ENCODE measurements around the gene L1CAM.

L1CAM gene

GRCh38 chrX:153924149-153924861 is 38.3 kb upstream of the L1CAM start:
- DNase-seq: peak; percentile 25

- peak; percentile 19 for DNase-seq
These were observed 37.2 kb upstream of the L1CAM start for GRCh38 chrX:153922932-153923857.

- DNase-seq: no peak
These were observed 35.8 kb upstream of the L1CAM start for GRCh38 chrX:153921511-153922446.

- DNase-seq: no peak
These were observed 35.1 kb upstream of the L1CAM start for GRCh38 chrX:153921070-153921469.

- no peak for DNase-seq
These were observed 34.6 kb upstream of the L1CAM start for GRCh38 chrX:153920546-153920945.

GRCh38 chrX:153919281-153919680 is 33.3 kb upstream of the L1CAM start:
- DNase-seq: no peak

DNA sequence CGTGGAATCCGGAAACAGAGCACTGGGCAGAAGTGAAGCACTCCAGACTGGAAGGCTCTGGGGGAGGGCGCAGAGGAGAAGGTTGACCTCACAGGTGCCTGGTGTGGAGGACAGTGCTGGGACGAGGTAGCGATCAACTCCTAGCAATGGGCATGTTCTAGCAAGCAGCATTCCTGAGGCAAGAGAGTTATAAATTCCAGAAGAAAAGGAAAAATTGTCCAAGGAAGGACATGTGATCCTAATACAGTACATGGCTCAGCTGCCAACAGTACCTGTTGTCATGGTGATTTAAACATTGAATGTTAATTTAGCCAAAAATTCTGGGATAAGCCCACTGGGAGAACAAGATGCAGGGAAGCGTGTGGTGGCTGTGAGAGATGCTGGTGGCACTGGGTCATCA is 31.9 kb upstream of the L1CAM start:
- DNase-seq: no peak

DNA sequence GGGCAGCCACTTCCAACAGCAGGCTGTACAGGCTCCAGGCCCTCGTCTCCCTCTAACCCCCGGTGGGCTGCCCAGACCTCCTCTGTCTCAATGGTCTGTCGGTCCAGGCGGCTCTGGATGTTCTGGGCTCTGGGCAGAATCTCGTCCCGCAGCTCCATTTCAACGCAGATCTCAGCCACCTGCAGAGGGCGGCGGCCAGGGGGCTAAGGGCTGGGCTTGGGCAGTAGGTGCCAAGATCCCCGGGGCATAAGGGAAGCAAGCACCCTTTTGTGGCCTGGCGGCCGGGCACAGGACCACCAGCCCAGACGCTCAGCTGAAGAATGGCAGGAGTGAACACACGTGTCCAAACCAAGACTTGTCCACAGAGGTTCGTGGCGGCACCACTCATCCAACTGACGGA is 27.7 kb upstream of the L1CAM start:
- no peak for DNase-seq

GRCh38 chrX:153913211-153913610 is 27.2 kb upstream of the L1CAM start:
- no peak for DNase-seq

GRCh38 chrX:153911798-153912197 is 25.8 kb upstream of the L1CAM start:
- no peak for DNase-seq

GRCh38 chrX:153910446-153910845 is 24.5 kb upstream of the L1CAM start:
- DNase-seq: no peak

DNA sequence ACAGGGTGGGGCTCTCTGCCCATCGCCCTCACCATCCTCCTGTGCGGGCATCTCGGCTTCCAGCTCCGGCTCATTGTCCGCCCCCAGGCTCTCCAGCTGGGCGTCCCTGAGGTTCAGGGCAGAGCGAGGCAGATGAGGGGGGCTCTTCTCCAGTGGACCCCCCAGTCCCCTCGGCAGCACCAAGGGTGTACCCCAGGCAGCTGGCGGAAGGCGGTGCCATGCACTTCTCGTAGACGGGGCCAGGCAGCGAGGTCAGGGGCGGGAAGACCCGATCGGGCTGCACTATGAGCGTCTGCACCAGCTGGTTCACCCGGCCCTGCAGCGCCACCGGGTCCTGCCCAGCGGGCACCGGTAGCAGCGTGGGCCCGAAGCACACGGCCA is 24.0 kb upstream of the L1CAM start:
- no peak for DNase-seq

DNA sequence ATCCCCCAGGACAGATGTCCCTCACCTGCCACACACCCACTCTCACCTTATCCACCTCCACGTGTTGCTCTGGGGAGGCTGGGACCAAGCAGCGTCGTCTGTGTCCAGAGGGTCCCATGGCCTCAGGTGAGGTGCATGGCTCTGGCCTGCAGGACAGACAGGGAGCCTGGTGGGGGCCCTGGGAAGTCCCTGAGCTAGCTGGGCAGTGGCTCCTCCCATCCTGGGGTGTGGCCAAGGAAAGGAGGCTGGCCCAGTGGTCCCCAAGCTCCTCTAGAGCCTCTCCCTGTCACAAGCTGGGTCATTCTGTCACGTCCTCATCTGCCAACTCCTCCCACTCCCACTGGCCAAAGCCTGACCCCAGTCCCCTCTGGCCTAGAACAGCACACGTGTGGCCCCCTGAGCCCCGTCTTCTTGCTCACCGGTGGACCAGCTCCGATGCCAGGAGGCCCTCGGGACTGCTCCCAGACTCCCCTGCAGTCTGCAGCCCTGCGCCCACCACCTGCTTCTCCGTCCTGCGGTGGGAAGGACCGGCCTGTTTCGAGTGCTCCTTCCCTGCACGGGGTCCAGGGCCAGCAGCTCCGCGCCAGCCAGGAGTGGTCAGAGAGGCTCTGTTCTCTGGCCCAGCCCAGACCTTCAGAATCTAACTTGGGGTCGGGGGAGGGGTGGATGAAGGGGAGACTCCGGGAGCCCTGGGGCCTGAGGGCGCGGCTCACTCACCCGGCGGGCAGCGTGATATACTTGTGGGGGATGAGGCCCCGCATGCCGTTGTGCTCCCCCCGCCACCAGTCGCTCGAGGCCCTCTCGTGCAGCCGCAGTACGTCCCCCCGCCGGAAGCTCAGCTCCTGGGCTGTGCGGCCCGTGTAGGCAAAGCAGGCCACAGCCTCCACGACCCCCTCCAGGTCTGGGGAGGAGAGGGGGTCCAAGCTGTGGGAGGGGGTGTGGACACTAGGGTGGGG is 23.3 kb upstream of the L1CAM start:
- no peak for DNase-seq

DNA sequence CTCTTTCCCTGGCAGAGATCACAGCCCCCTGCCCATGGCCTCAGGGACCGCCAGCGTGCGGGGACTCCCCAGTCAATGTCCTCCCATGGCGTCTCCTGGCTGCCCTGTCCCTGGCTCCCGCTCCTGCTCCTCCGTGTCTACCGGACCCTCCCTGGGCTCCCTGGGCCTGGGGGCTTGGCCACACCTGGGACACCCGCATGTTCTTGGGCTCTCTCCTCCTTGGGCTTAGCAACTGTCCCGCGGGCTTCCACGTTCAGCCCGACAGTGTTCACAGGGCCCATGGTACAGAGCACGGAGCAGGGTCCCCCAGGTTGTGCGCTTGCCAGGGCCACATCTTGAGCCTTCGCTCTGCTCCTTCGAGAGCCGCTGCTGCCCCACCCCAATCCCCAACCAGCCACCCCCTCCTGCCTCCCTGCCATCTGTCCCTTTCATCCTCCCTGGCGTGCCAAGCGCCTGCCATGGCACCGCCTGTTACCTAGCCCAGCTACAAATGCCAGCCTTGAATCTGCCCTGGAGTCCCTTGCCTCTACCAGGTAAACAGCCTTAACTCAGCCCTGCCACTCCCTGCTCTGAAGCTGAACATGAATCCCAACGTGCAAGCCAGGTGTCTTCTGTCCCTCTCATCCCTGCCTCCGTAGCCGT is 22.4 kb upstream of the L1CAM start:
- DNase-seq: no peak

DNA sequence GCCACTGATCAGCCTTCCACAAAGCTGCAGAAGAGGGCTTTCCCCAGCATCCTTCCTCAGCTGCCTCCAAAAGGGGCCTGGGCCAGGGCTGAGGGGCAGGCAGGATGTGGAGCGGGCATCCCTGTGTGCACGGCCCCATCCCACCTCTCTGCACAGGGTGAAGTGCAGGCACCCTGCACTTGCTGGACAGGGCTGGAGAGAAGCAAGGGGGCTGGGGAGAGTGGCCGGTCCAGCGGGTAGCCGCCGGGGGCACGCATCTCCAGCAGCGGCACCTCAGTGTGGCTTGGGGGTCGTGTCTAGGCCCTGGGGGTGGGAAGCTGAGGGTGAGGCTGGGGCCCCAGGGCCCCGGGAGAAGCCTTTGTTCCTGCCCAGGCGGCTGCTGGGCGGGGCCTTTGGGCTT is 21.5 kb upstream of the L1CAM start:
- no peak for DNase-seq

- no peak for DNase-seq
These were observed 20.3 kb upstream of the L1CAM start for GRCh38 chrX:153906126-153906917.

GRCh38 chrX:153905481-153906095 is 19.6 kb upstream of the L1CAM start:
- DNase-seq: no peak

- no peak for DNase-seq
These were observed 18.3 kb upstream of the L1CAM start, which contains the start of gene AVPR2 for GRCh38 chrX:153903991-153904957. Gene AVPR2 (plus strand): TSS chrX:153904673. CDS start chrX:153905146, 473 bp downstream.

Data from NCI-H1105 (cell line).